IPS-18c (cell line): ENCODE data around the gene CTDSP1.

ENCODE experiments used
- H3K4me3 ChIP-seq: 2 replicates; pipeline ENCODE4 v1.7.0; 2013; ENCODE audit warnings: low read depth, mild to moderate bottlenecking, low read length, moderate library complexity; ENCODE audit not compliant: insufficient read depth
- H3K9me3 ChIP-seq: one replicate; pipeline ENCODE4 v1.6.1; 2013; ENCODE audit warnings: mild to moderate bottlenecking, low read length, moderate library complexity; ENCODE audit not compliant: control insufficient read depth, insufficient read depth

CTDSP1 gene

GRCh38 chr2:218399391-218400166 is at the start of gene CTDSP1:
Gene CTDSP1 (plus strand): TSS chr2:218399868. CDS start chr2:218400091, 223 bp downstream.
- Histone ChIP-seq H3K4me3 (peak within 1 kb of the TSS; percentile 96), H3K9me3 (peaks cover 2% of the 10 kb centered on the region)

GRCh38 chr2:218354045-218354444 is 45.6 kb upstream of the CTDSP1 start:
- Histone ChIP-seq H3K4me3 (no peak overlapping the region), H3K9me3 (no peaks in the 10 kb centered on the region)

DNA sequence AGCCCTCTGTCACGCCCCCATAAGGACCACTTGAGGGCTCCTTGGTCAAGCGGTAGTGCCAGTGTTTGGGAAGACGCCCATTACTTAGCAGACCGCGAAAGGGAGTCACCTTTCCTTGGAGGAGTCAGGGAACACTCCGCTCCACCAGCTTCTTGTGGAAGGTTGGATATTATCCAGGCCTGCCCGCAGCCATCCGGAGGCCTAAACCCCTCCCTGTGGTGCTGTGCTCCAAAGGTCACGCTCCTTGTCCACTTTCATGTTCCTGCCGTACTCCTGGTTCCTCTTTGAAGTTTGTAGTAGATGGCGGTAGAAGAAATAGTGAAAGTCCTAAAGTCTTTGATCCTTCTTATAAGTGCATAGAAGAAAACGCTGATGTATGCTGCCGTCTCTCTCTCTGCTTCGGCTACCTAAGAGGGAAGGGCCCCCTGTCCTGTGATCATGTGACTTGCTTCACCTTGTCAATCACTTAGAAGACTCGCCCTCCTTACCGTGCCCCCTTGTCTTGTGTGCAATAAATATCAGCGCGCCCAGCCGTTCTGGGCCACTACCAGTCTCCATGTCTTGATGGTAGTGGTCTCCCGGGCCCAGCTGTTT is 44.7 kb upstream of the CTDSP1 start:
- H3K9me3 ChIP-seq = no peaks in the 10 kb centered on the region
- H3K4me3 ChIP-seq = no peak overlapping the region

GRCh38 chr2:218357236-218358177 is 42.2 kb upstream of the CTDSP1 start:
- Histone ChIP-seq H3K9me3 (no peaks in the 10 kb centered on the region), H3K4me3 (no peak overlapping the region; the same call in 1 of the 2 replicates)

DNA sequence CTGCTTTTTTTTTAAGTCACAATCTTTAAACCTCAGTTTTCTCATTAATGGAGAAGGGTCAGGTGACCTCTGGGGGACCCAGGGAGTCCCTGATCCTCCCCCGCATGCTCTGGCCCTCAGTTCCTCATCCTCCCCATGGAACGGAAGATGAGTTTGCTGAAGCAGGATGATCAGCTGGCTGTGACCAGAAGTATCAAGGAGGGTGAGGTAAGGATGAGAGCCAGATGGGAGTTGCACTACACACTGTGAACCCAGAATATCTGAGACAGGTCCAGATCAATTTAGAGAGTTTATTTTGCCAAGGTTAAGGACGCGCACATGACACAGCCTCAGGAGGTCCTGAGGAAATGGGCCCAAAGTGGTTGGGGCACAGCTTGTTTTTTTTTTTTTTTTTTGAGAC is 39.2 kb upstream of the CTDSP1 start:
- Histone ChIP-seq H3K4me3 (no peak overlapping the region), H3K9me3 (no peaks in the 10 kb centered on the region)

DNA sequence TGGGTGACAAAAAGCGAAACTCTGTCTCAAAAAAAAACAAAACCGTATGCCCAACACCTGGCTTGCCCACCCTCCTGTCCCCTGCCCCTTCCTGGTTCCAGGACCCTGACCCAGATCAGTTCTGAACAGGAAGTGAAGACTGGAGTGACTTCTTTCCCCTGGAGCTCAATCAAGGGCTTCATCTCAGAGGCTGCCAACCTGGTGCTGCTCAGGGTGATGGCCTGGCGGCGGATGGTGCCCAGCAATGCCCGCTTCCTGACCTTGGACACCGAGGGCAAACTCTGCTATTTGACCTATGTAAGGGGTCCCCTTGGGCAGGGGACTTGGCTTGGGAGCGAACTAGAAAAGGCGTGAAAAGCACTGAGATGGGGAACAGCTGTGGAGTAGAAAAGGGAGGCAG is 37.1 kb upstream of the CTDSP1 start:
- H3K9me3 ChIP-seq = no peaks in the 10 kb centered on the region
- H3K4me3 ChIP-seq = no peak overlapping the region

GRCh38 chr2:218363736-218364135 is 35.9 kb upstream of the CTDSP1 start:
- no peaks in the 10 kb centered on the region for H3K9me3 ChIP-seq
- H3K4me3 ChIP-seq = no peak overlapping the region

DNA sequence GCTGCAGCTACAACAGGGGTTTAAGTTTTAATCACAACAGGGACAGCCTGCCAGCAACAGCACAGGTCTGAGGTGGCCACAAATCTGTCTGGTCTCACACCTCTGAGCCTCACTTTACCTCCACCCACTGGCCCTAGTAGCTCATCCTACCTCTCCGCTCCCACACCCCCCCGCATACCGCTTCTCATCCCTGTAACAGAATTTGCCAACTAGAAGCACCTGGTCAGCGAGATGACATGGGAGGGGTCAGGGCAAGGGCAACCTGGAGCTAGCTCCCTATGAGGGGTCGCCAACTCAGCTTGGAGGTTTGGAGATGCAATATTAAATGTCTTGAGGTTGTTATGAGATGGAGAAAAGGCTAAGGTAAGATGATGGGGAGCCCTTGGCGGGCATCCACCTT is 35.5 kb upstream of the CTDSP1 start:
- H3K9me3 ChIP-seq = no peaks in the 10 kb centered on the region
- H3K4me3 ChIP-seq = no peak overlapping the region

GRCh38 chr2:218366621-218367414 is 32.9 kb upstream of the CTDSP1 start:
- Histone ChIP-seq H3K9me3 (no peaks in the 10 kb centered on the region), H3K4me3 (peak overlapping the region; percentile 73)

DNA sequence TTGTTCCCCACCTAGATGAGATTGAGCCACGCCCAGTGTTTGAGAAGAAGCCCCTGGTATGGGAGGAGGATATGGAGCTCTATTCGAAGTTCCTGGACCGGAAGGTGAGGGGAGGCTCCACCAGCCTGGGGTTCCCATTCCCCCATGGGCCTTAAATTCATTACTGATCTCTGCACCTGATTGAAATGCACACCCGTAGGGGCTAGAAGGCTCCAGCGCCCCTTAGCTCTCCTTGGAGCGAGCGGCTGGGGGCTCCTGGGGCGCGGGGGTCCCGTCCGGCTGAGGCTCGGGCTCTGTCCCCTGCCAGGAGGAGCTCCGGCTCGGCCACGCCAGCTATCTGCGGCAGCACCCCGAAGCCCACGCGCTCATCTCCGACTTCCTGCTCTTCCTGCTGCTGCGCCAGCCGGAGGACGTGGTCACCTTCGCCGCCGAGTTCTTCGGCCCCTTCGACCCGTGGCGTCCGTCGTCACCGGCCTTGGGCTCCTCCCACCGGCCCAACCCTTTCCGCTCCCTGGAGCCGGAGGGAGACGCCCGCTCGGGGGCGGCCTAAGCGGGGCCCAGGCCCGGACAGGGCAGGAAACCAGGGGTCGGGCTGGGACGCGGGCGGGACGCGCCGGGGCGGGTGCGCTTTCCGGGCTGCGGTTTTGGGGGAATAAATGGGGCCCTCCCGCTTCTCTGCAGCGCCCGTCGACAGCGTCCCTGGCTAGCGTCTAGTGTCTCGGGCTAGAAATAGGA is 32.1 kb upstream of the CTDSP1 start:
- no peaks in the 10 kb centered on the region for H3K9me3 ChIP-seq
- H3K4me3 ChIP-seq = peak overlapping the region; percentile 73

DNA sequence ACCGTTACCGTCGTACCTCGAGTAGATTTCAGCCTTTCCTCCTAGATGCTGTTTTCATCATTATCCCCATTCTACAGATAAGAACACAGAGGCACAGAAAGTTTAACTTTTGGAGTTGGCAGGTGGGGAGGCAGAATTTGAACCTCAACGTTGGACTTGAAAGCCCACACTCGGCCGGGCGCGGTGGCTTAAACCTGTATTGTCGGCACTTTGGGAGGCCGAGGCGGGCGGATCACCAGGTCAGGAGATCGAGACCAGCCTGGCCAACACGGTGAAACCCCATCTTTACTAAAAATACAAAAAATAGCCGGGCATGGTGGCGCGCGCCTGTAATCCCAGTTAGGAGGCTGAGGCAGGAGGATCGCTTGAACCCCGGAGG is 31.5 kb upstream of the CTDSP1 start:
- H3K4me3 ChIP-seq = peak overlapping the region; percentile 73; the same call in 1 of the 2 replicates
- H3K9me3 ChIP-seq = no peaks in the 10 kb centered on the region

GRCh38 chr2:218368621-218369153 is 31.0 kb upstream of the CTDSP1 start:
- peak overlapping the region; percentile 24; the same call in 1 of the 2 replicates for H3K4me3 ChIP-seq
- no peaks in the 10 kb centered on the region for H3K9me3 ChIP-seq

DNA sequence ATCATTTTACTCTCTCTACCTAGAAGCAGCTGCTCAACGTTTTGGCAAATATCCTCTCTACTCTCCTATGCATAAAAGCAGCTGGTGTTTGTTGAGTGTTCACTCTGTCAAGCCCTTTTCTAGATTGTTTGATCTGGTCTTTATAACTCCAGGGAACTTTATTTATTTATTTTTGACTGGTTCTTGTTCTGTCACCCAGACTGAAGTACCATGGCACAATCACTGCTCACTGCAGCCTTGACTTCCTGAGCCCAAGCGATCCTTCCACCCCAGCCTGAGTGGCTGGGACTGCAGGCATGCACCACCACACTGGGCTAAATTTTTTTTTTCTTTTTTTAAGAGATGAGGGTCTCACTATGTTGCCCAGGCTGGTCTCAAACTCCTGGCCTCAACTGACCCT is 30.3 kb upstream of the CTDSP1 start:
- H3K4me3 ChIP-seq = no peak overlapping the region
- H3K9me3 ChIP-seq = no peaks in the 10 kb centered on the region

DNA sequence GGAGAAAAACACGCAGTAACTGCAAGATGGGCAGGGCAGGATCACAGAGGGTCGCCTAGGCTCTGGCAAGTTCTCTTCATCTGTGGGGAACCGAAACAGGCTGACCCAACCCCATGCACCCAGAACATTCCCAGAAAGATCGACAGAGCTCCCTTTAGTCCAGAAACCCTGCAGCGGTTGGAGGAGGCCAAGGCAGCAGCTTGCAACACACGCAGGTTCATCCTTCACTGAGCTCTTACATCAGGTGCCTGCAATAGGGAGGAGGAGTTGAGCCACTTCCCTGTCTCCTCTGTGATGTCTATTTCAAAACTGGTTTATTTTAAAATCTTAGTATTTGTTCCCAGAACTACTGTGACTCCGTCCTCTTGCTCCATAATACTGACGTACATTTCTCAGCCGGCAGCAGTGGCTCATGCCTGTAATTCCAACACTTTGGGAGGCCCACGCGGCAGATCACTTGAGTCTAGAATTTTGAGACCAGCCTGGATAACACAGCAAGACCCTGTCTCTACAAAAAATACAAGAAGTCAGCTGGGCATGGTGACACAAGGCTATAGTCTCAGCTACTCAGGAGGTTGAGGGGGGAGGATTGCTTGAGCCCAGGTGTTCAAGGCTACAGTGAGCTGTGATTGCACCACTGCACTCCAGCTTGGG is 29.1 kb upstream of the CTDSP1 start:
- H3K4me3 ChIP-seq = no peak overlapping the region

DNA sequence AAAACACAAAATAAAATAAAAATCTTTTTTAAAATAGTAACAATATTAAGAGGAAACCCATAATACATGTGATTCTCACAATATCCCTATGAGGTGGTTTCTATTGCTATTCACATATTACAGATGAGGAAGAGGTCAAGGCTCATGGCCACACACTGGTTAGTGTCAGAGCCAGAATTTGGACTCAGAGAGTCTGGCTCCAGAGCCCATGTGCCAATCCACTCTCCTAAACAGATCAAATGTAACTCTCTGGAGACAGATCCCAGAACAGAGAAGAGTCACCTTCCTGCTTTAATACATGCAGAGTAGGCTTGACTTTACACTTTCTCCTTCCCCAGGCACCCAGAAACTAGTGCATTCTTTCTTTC is 27.7 kb upstream of the CTDSP1 start:
- Histone ChIP-seq H3K9me3 (no peaks in the 10 kb centered on the region), H3K4me3 (no peak overlapping the region)

More for the DNA sequence above, 29.1 kb upstream of the CTDSP1 start:
- no peaks in the 10 kb centered on the region for H3K9me3 ChIP-seq

DNA sequence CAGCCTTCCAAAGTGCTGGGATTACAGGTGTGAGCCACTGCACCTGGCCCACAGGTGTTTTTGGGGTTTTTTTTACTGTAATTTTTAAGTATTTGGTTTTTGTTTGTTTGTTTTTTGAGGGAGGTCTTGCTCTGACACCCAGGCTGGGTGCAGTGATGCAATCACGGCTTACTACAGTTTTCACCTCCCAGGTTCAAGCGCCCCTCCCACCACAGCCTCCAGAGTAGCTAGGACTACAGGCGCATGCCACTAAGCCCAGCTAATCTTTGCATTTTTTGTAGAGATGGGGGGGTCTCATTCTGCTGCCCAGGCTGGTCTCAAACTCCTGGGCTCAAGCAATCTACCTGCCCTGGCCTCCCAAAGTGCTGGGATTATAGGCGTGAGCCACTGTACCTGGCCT is 24.9 kb upstream of the CTDSP1 start:
- no peaks in the 10 kb centered on the region for H3K9me3 ChIP-seq
- no peak overlapping the region for H3K4me3 ChIP-seq
